DOHH2 (cell line): ENCODE measurements around the gene ZNF639.

Experiments
- H3F3A ChIP-seq: fragments of 200-600 bp; sonication (generic), shearing (Covaris generic); 2 replicates; pipeline ENCODE4 v1.6.0; 2016; ENCODE audit warnings: antibody characterized with exemption, mild to moderate bottlenecking; ENCODE audit not compliant: control insufficient read depth, insufficient read depth
- H3K27ac ChIP-seq: fragments of 200-600 bp; sonication (generic); 2 replicates; pipeline ENCODE4 v1.5.1; 2014; ENCODE audit warnings: low read depth, mild to moderate bottlenecking, low read length, moderate library complexity
- H3K27me3 ChIP-seq: fragments of 200-600 bp; sonication (generic); 2 replicates; pipeline ENCODE4 v1.6.1; 2014; ENCODE audit warnings: mild to moderate bottlenecking, low read length, mixed read lengths; ENCODE audit not compliant: control insufficient read depth
- H3K36me3 ChIP-seq: fragments of 200-600 bp; sonication (generic); 2 replicates; pipeline ENCODE4 v1.6.1; 2014; ENCODE audit warnings: mild to moderate bottlenecking, low read length, moderate library complexity, mixed read lengths; ENCODE audit not compliant: control insufficient read depth
- H3K4me1 ChIP-seq: fragments of 200-600 bp; sonication (generic); 2 replicates; pipeline ENCODE4 v1.6.1; 2014; ENCODE audit warnings: mild to moderate bottlenecking, low read length, mixed read lengths; ENCODE audit not compliant: control insufficient read depth
- H3K4me2 ChIP-seq: fragments of 200-600 bp; sonication (generic); 2 replicates; pipeline ENCODE4 v1.6.0; 2014; ENCODE audit warnings: mild to moderate bottlenecking, low read length, moderate library complexity
- H3K4me3 ChIP-seq: fragments of 200-600 bp; sonication (generic); 2 replicates; pipeline ENCODE4 v1.5.1; 2014; ENCODE audit warnings: mild to moderate bottlenecking, low read length, mixed read lengths
- H3K79me2 ChIP-seq: fragments of 200-600 bp; sonication (generic); 2 replicates; pipeline ENCODE4 v1.6.1; 2014; ENCODE audit warnings: mild to moderate bottlenecking, low read length, mixed read lengths; ENCODE audit not compliant: control insufficient read depth
- H3K9me2 ChIP-seq: fragments of 200-600 bp; sonication (generic); replicated peaks from 2 replicates; pipeline ENCODE4 v1.6.1; 2014; ENCODE audit warnings: mild to moderate bottlenecking, low read length, mixed read lengths; ENCODE audit not compliant: control insufficient read depth
- H3K9me3 ChIP-seq: fragments of 200-600 bp; sonication (generic); 2 replicates; pipeline ENCODE4 v1.6.1; 2014; ENCODE audit warnings: antibody characterized with exemption, low read length, mixed read lengths; ENCODE audit not compliant: control insufficient read depth, insufficient read depth
- H4K20me1 ChIP-seq: fragments of 200-600 bp; sonication (generic); 2 replicates; pipeline ENCODE4 v1.6.0; 2014; ENCODE audit warnings: low read depth, mild to moderate bottlenecking, antibody characterized with exemption, low read length, moderate library complexity; ENCODE audit not compliant: control insufficient read depth, insufficient read depth
- CTCF ChIP-seq: fragments of 200-600 bp; sonication (generic); IDR thresholded peaks from one replicate; pipeline ENCODE4 v1.5.1; 2014; ENCODE audit warnings: antibody characterized with exemption, mild to moderate bottlenecking, low read depth, low read length; ENCODE audit not compliant: poor library complexity, severe bottlenecking
- EZH2phosphoT487 ChIP-seq: fragments of 200-600 bp; sonication (generic); IDR thresholded peaks from 2 replicates; pipeline ENCODE4 v1.6.1; 2017; ENCODE audit warnings: borderline replicate concordance, mild to moderate bottlenecking, antibody characterized with exemption, low read length, moderate library complexity, mixed read lengths

The ZNF639 gene

GRCh38 chr3:179332240-179332639, 9.4 kb downstream of the ZNF639 start:
- no peaks in the 10 kb centered on the region for H3K9me3 ChIP-seq
- no peaks in the 10 kb centered on the region for H3K4me1 ChIP-seq
- peaks cover 24% of the 10 kb centered on the region; the same call in 1 of the 2 replicates for H4K20me1 ChIP-seq
- H3K9me2 ChIP-seq, result no peaks in the 10 kb centered on the region
- peaks cover 24% of the 10 kb centered on the region for H3F3A ChIP-seq
- no peak overlapping the region for H3K4me3 ChIP-seq
- no peak overlapping the region for H3K4me2 ChIP-seq
- TF ChIP-seq EZH2phosphoT487 (no peak), CTCF (no peak)
- no peaks in the 10 kb centered on the region for H3K27me3 ChIP-seq
- no peak overlapping the region for H3K27ac ChIP-seq
- peaks cover 95% of the 10 kb centered on the region for H3K36me3 ChIP-seq
- peaks cover 77% of the 10 kb centered on the region for H3K79me2 ChIP-seq

DNA sequence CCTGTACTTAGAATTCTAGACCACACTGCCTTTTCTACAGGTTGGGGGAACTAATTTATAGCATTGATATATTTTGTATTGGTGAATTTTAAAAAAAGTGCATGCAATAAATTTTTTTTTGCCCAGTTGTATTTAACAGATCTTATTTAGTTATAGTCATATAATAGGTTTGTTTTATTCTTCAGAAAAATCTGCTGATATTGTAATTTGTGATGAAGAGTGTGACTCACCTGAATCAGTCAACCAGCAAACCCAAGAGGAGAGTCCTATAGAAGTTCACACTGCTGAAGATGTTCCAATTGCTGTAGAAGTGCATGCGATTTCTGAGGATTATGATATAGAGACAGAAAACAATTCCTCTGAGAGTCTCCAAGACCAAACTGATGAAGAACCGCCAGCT, 10.3 kb downstream of the ZNF639 start:
- Histone ChIP-seq H3K9me2 (no peaks in the 10 kb centered on the region), H3K27ac (no peak overlapping the region), H4K20me1 (peaks cover 16% of the 10 kb centered on the region; the same call in 1 of the 2 replicates), H3K27me3 (no peaks in the 10 kb centered on the region), H3K79me2 (peaks cover 68% of the 10 kb centered on the region), H3K4me2 (no peak overlapping the region), H3K4me1 (no peaks in the 10 kb centered on the region), H3K4me3 (no peak overlapping the region), H3F3A (peaks cover 17% of the 10 kb centered on the region), H3K9me3 (no peaks in the 10 kb centered on the region), H3K36me3 (peaks cover 87% of the 10 kb centered on the region)
- no peak for TF ChIP-seq CTCF
- no peak for TF ChIP-seq EZH2phosphoT487

DNA sequence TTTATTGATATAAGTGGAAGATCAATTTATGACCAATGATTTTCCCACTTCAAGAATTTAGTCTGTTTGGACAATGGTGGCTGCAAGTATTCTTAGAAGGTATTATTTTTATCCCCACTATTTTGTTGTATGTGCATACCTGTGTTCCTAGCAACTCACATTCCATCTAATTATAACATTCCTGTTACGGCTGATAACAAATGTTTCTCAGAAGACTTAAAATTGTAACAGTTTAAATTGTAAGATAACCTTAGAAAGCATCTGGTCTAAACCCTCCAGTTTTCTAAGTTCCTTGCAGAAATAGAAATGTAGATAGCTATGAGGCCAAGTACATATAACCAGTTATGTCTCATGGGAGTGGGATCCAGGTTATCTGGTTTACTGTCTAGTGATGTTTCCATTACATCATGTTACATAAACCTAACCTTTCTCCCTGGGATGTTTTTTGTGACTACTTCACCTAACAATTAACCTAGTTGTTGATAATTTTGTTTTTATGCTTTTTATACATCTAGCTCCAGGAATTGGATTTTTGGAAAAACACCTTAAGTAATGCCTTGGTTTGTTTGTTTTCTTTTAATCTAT, 13.6 kb downstream of the ZNF639 start:
- Histone ChIP-seq H3K27me3 (no peaks in the 10 kb centered on the region), H3K27ac (no peak overlapping the region), H3K4me1 (no peaks in the 10 kb centered on the region), H3K9me3 (no peaks in the 10 kb centered on the region), H4K20me1 (peaks cover 15% of the 10 kb centered on the region; the same call in 1 of the 2 replicates), H3K36me3 (peaks cover 58% of the 10 kb centered on the region), H3K79me2 (peaks cover 47% of the 10 kb centered on the region), H3K4me2 (no peak overlapping the region), H3K9me2 (no peaks in the 10 kb centered on the region), H3K4me3 (no peak overlapping the region), H3F3A (peaks cover 30% of the 10 kb centered on the region)
- TF ChIP-seq EZH2phosphoT487 (no peak), CTCF (no peak)
